DOHH2 (cell line): ENCODE results near the gene FAM217A.

Experiments
- CTCF ChIP-seq: fragments of 200-600 bp; sonication (generic); IDR thresholded peaks from one replicate; pipeline ENCODE4 v1.5.1; 2014; ENCODE audit warnings: antibody characterized with exemption, mild to moderate bottlenecking, low read depth, low read length; ENCODE audit not compliant: poor library complexity, severe bottlenecking
- EZH2phosphoT487 ChIP-seq: fragments of 200-600 bp; sonication (generic); IDR thresholded peaks from 2 replicates; pipeline ENCODE4 v1.6.1; 2017; ENCODE audit warnings: borderline replicate concordance, mild to moderate bottlenecking, antibody characterized with exemption, low read length, moderate library complexity, mixed read lengths

GRCh38 chr6:4088704-4089103, 9.8 kb upstream of the FAM217A start:
- no peak for TF ChIP-seq CTCF
- no peak for TF ChIP-seq EZH2phosphoT487
